HG03060 (cell line): ENCODE measurements around the gene OR4F6.

Experiments
- ATAC-seq: cut with Tn5 transposase; IDR thresholded peaks from one replicate; pipeline ENCODE4 v1.9.1; 2021; ENCODE audit warnings: low read depth, moderate number of reproducible peaks; ENCODE audit not compliant: unreplicated experiment

The OR4F6 gene

GRCh38 chr15:101804375-101804774, 1.1 kb downstream of the OR4F6 start:
- no peak for ATAC-seq

GRCh38 chr15:101804941-101805340, 1.6 kb downstream of the OR4F6 start:
- ATAC-seq: no peak

- ATAC-seq: no peak
These were observed 2.5 kb downstream of the OR4F6 start for GRCh38 chr15:101805605-101806345.

DNA sequence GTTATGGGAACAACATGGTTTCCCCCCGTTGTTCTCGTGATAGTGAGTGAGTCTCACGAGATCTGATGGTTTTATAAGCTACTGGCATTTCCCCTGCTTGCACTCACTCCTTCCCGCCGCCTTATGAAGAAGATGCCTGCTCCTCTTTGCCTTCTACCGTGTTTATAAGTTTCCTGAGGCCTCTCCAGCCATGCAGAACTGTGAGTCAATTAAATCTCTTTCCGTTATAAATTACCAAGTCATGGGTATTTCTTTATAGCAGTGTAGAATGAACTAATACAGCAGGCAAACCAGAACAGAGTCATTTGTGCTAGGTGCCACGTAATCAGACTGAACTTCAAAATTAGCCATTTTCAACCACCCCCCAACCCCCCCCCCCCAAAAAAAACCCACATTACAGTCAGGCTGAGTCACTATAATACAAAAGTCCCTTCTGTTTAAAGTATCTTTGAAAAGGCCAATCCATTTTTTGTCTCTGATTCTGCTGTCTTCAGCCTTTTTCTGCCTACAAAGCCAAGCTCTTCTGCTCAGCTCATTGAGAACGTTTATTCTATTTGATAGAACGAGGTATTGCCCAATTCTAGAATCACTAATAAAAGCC, 4.1 kb downstream of the OR4F6 start:
- no peak for ATAC-seq

- no peak for ATAC-seq
These were observed 4.9 kb downstream of the OR4F6 start for GRCh38 chr15:101808201-101808600.

- no peak for ATAC-seq
These were observed 7.1 kb downstream of the OR4F6 start for GRCh38 chr15:101810456-101810855.

DNA sequence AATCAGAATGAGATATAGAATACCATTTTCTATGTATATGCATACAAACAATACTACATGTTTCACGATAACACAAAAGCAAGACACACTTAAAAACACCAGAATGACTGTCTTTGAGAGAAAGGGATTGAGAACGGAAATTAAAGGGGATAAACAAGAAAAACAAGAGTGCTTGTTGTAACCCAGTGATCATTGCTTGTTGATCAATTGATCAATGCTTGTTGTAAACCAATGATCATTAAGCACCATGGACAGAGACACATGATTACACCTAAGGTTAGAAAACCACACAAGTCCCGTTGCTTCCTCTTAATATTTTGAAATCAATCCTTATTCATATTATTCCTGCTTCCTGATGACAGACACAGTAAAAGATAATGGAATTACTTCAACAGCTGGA, 7.6 kb downstream of the OR4F6 start:
- ATAC-seq: no peak

GRCh38 chr15:101811902-101812301, 8.6 kb downstream of the OR4F6 start, which contains the start of gene OR4F15:
Gene OR4F15 (plus strand): TSS chr15:101812202. CDS start chr15:101818187, 5,985 bp downstream.
- no peak for ATAC-seq

- no peak for ATAC-seq
These were observed 10.7 kb downstream of the OR4F6 start for GRCh38 chr15:101813803-101814534.

DNA sequence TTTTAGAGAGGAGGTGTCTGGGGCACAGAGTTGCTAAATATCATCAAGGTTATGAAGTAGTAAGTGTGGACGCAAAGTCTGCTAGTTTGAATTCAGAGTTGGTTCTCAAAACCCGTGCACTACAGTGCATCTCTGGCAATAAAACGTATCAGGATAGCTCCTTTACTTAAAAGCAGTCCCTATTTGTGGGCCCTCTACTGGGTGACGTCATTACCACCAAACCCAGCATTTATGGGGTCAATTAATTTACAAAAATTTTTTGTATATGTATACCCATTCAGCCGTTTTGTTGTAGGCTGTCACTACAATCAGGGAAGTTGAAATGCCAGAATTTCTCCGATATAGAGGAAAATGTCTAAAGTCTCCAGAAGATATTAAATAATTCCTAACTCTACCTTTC, 17.5 kb downstream of the OR4F6 start:
- ATAC-seq: no peak

- ATAC-seq: no peak
These were observed 23.9 kb downstream of the OR4F6 start for GRCh38 chr15:101827257-101827656.

GRCh38 chr15:101828774-101829173, 25.5 kb downstream of the OR4F6 start:
- ATAC-seq: no peak

- ATAC-seq: no peak
These were observed 38.3 kb downstream of the OR4F6 start for GRCh38 chr15:101841656-101842055.

GRCh38 chr15:101844916-101845315, 41.6 kb downstream of the OR4F6 start:
- no peak for ATAC-seq

DNA sequence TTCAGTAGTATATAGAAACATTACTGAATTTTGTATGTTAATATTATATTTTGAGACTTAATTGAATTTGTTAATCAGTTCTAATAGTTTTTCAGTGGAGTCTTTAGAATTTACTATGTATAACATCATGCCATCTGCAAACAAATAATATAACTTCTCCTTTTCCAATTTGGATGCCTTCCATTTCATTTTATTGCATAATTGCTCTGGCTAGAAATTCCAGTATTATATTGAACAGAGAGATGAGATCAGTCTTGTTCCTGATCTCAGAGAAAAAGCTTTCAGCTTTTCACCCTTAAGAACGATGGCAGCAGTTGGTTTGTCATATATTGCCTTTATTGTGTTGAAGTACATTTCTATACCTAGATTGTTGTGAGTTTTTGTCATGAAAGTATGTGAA, 49.0 kb downstream of the OR4F6 start:
- no peak for ATAC-seq
